HG03469 (cell line): Measurements from ENCODE around the gene NUDT21.
"Not testable (repeated sequence)": the region's sequence is repeated elsewhere in the genome, so short reads cannot be mapped to it uniquely, and the experiment has no call there.

Source experiments
- ATAC-seq: cut with Tn5 transposase; IDR thresholded peaks from one replicate; pipeline ENCODE4 v1.9.1; 2021; ENCODE audit warnings: mild to moderate bottlenecking, moderate library complexity, moderate number of reproducible peaks; ENCODE audit not compliant: unreplicated experiment

The NUDT21 gene

GRCh38 chr16:56450986-56451752 is at the start of gene NUDT21, which contains the start of gene OGFOD1:
TSS of gene NUDT21 (minus strand) at chr16:56451332. CDS start at chr16:56451202, 130 bp downstream.
TSS of gene OGFOD1 (plus strand) at chr16:56451554. CDS start at chr16:56451613, 59 bp downstream.
- ATAC-seq, result peak; percentile 95

GRCh38 chr16:56493815-56494214 is 42.7 kb upstream of the NUDT21 start:
- ATAC-seq, result no peak

GRCh38 chr16:56493126-56493525 is 42.0 kb upstream of the NUDT21 start:
- ATAC-seq, result no peak

- no peak for ATAC-seq
Observed at GRCh38 chr16:56491657-56492261, 40.6 kb upstream of the NUDT21 start.

- not testable (repeated sequence) for ATAC-seq
Observed at GRCh38 chr16:56488868-56489267, 37.7 kb upstream of the NUDT21 start.

GRCh38 chr16:56488035-56488434 is 36.9 kb upstream of the NUDT21 start:
- ATAC-seq, result no peak

GRCh38 chr16:56483394-56483793 is 32.3 kb upstream of the NUDT21 start:
- no peak for ATAC-seq

- no peak for ATAC-seq
Observed at GRCh38 chr16:56482683-56483236, 31.6 kb upstream of the NUDT21 start.

GRCh38 chr16:56481468-56482122 is 30.5 kb upstream of the NUDT21 start:
- ATAC-seq, result no peak

- ATAC-seq, result no peak
Observed at GRCh38 chr16:56480776-56481467, 29.8 kb upstream of the NUDT21 start.

- ATAC-seq, result no peak
Observed at GRCh38 chr16:56479469-56479868, 28.3 kb upstream of the NUDT21 start.

GRCh38 chr16:56478281-56479049 is 27.3 kb upstream of the NUDT21 start:
- no peak for ATAC-seq

- no peak for ATAC-seq
Observed at GRCh38 chr16:56477096-56477878, 26.2 kb upstream of the NUDT21 start.

GRCh38 chr16:56475201-56475600 is 24.1 kb upstream of the NUDT21 start:
- ATAC-seq, result no peak

- ATAC-seq, result no peak
Observed at GRCh38 chr16:56470666-56471065, 19.5 kb upstream of the NUDT21 start.

GRCh38 chr16:56470232-56470631 is 19.1 kb upstream of the NUDT21 start:
- no peak for ATAC-seq

- ATAC-seq, result no peak
Observed at GRCh38 chr16:56469748-56470147, 18.6 kb upstream of the NUDT21 start.

GRCh38 chr16:56468800-56469199 is 17.7 kb upstream of the NUDT21 start:
- no peak for ATAC-seq

GRCh38 chr16:56466344-56466743 is 15.2 kb upstream of the NUDT21 start:
- no peak for ATAC-seq
